ENCODE measurements around the gene MFNG. TPM values are rescaled to one million over a fixed set of nuclear protein-coding genes. Genes with fewer than 3 reads are reported as not detected.

MFNG gene
- total and polyA plus RNA-seq, 2 donors (not counting 1 experiment from before 2014, with no cell fraction given): 0.15 TPM; not detected in 1

DNA sequence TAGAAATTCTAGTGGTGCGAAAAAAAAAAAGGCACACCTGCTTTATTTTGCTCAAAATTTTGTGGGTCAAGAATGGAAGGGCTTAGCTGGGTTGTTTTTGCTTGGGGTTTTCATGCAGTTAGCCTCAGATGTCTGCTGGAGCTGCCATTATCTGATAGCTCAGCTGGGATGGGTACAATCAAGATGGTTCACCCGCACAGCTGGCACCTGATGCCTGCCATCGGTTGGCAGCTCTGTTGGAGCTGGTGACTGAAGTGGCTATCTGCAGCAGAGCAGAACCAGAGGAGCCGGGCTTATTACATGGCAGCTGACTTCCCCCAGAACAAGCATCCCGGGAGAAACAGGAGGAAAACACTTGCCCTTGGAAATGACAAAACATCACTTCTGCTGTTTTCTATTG is 46.8 kb downstream of the MFNG start:
- no peaks in the 10 kb centered on the region for H3K9me3 ChIP-seq (ENCODE audit: control insufficient read depth, insufficient read depth, low read depth, low read length)
- peaks cover 12% of the 10 kb centered on the region for H3K27me3 ChIP-seq (ENCODE audit: control insufficient read depth, insufficient read depth, low read length)
- H4K20me1 ChIP-seq (ENCODE audit: control insufficient read depth, extremely low read depth, insufficient read depth, low read length): no peaks in the 10 kb centered on the region
- TF ChIP-seq, protein P1, sequence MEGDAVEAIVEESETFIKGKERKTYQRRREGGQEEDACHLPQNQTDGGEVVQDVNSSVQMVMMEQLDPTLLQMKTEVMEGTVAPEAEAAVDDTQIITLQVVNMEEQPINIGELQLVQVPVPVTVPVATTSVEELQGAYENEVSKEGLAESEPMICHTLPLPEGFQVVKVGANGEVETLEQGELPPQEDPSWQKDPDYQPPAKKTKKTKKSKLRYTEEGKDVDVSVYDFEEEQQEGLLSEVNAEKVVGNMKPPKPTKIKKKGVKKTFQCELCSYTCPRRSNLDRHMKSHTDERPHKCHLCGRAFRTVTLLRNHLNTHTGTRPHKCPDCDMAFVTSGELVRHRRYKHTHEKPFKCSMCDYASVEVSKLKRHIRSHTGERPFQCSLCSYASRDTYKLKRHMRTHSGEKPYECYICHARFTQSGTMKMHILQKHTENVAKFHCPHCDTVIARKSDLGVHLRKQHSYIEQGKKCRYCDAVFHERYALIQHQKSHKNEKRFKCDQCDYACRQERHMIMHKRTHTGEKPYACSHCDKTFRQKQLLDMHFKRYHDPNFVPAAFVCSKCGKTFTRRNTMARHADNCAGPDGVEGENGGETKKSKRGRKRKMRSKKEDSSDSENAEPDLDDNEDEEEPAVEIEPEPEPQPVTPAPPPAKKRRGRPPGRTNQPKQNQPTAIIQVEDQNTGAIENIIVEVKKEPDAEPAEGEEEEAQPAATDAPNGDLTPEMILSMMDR (conservative IDR thresholded peaks at IDR 0.05 in 1 of 2, IDR thresholded peaks at IDR 0.05 in 1 of 2; ENCODE audit: low read depth in 1 of 2, low read length in 2 of 2): no peak
- no peak for TF ChIP-seq EZH2 (IDR thresholded peaks at IDR 0.05; ENCODE audit: low read length, missing control alignments)
- no peak overlapping the region for H3K9ac ChIP-seq (ENCODE audit: insufficient read depth, low read length)
- no peak overlapping the region for H3K4me3 ChIP-seq (replicated peaks in 1 of 4; ENCODE audit: control extremely low read depth in 1 of 4, insufficient read depth in 1 of 4, low read depth in 3 of 4, low read length in 4 of 4)
- H3K4me1 ChIP-seq (ENCODE audit: control insufficient read depth, extremely low read depth, insufficient read depth, low read length): no peaks in the 10 kb centered on the region
- H2AFZ ChIP-seq (ENCODE audit: low read length): no peak overlapping the region
- no peaks in the 10 kb centered on the region for H3K36me3 ChIP-seq (ENCODE audit: control insufficient read depth, insufficient read depth, low read length)
- no peak for DNase-seq (ENCODE audit: low read depth in 2 of 2)
- H3K4me2 ChIP-seq (ENCODE audit: extremely low read depth, insufficient read depth, low read length): no peak overlapping the region
- no peaks in the 10 kb centered on the region for H3K79me2 ChIP-seq (ENCODE audit: control insufficient read depth, insufficient read depth, low read length)
- no peak overlapping the region for H3K27ac ChIP-seq (ENCODE audit: insufficient read depth, low read length)

DNA sequence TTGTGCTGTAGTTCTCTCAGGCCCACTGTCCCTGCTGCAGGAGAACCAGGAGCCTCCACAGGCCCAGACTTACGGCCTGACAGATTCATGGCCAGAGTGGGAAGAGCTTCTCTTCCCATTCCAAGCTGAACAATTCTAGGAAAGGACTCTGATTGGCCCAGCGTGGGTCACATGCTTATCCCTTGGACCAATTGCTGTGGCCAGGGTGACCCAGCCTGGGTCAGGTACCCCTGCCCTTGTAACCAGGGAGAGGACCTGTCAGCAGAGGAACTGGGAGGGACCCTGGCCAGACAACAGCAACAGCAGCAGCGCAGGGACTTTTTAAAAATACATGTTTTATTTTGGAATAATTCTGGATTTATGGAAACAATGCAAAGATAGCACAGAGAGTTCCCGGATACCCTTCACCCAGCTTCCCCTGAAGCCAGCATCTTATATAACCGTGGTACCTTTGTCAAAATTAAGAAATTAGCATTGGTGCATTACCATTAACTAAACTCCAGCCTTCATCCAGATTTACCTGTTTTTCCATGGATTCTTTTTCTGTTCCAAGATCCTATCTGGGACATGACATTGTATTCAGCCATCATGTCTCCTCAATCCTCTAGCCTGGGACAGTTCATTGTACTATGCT is 50.1 kb downstream of the MFNG start:
- TF ChIP-seq, protein P1 (conservative IDR thresholded peaks at IDR 0.05 in 1 of 2, IDR thresholded peaks at IDR 0.05 in 1 of 2; ENCODE audit: low read depth in 1 of 2, low read length in 2 of 2): no peak
- no peak for TF ChIP-seq EZH2 (IDR thresholded peaks at IDR 0.05; ENCODE audit: low read length, missing control alignments)
- no peak overlapping the region for H3K9ac ChIP-seq (ENCODE audit: insufficient read depth, low read length)
- no peak overlapping the region for H3K4me3 ChIP-seq (replicated peaks in 1 of 4; ENCODE audit: control extremely low read depth in 1 of 4, insufficient read depth in 1 of 4, low read depth in 3 of 4, low read length in 4 of 4)
- H3K9me3 ChIP-seq (ENCODE audit: control insufficient read depth, insufficient read depth, low read depth, low read length): peaks cover 4% of the 10 kb centered on the region
- no peak for DNase-seq (ENCODE audit: low read depth in 2 of 2)
- H4K20me1 ChIP-seq (ENCODE audit: control insufficient read depth, extremely low read depth, insufficient read depth, low read length): no peaks in the 10 kb centered on the region
- H3K27ac ChIP-seq (ENCODE audit: insufficient read depth, low read length): no peak overlapping the region
- H3K79me2 ChIP-seq (ENCODE audit: control insufficient read depth, insufficient read depth, low read length): no peaks in the 10 kb centered on the region
- H3K36me3 ChIP-seq (ENCODE audit: control insufficient read depth, insufficient read depth, low read length): no peaks in the 10 kb centered on the region
- H3K4me1 ChIP-seq (ENCODE audit: control insufficient read depth, extremely low read depth, insufficient read depth, low read length): peaks cover 5% of the 10 kb centered on the region
- no peak overlapping the region for H3K4me2 ChIP-seq (ENCODE audit: extremely low read depth, insufficient read depth, low read length)
- peaks cover 11% of the 10 kb centered on the region for H3K27me3 ChIP-seq (ENCODE audit: control insufficient read depth, insufficient read depth, low read length)
- H2AFZ ChIP-seq (ENCODE audit: low read length): no peak overlapping the region

DNA sequence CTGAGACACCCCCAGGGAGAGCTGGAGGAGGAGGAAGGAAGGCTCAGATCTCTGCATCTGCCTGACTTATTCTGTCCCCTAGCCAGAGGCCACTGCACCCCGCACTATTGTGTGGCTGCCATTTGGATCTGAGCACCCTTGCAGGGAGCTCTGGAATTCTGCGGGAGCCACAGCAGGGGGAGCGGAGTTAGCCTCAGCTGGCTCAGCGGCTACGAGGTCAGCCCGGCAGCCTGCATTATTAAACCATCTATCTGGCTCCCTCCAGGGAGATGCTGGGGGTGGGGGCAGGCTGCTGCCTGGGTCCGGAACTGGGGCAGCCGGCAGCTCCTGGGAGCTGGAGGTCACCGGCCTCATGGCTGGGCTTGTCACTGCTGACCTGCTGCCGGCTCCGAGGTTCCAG is 52.4 kb downstream of the MFNG start:
- Histone ChIP-seq H3K9ac (ENCODE audit: insufficient read depth, low read length) (no peak overlapping the region), H3K36me3 (ENCODE audit: control insufficient read depth, insufficient read depth, low read length) (no peaks in the 10 kb centered on the region), H2AFZ (ENCODE audit: low read length) (no peak overlapping the region), H3K27ac (ENCODE audit: insufficient read depth, low read length) (no peak overlapping the region), H3K27me3 (ENCODE audit: control insufficient read depth, insufficient read depth, low read length) (peaks cover 4% of the 10 kb centered on the region), H3K4me3 (replicated peaks in 1 of 4; ENCODE audit: control extremely low read depth in 1 of 4, insufficient read depth in 1 of 4, low read depth in 3 of 4, low read length in 4 of 4) (no peak overlapping the region), H3K4me1 (ENCODE audit: control insufficient read depth, extremely low read depth, insufficient read depth, low read length) (peaks cover 5% of the 10 kb centered on the region), H3K4me2 (ENCODE audit: extremely low read depth, insufficient read depth, low read length) (no peak overlapping the region), H3K9me3 (ENCODE audit: control insufficient read depth, insufficient read depth, low read depth, low read length) (peaks cover 4% of the 10 kb centered on the region), H4K20me1 (ENCODE audit: control insufficient read depth, extremely low read depth, insufficient read depth, low read length) (no peaks in the 10 kb centered on the region), H3K79me2 (ENCODE audit: control insufficient read depth, insufficient read depth, low read length) (no peaks in the 10 kb centered on the region)
- DNase-seq (ENCODE audit: low read depth in 2 of 2): peak; percentile 11 to 65
- no peak for TF ChIP-seq EZH2 (IDR thresholded peaks at IDR 0.05; ENCODE audit: low read length, missing control alignments)
- TF ChIP-seq, protein P1 (conservative IDR thresholded peaks at IDR 0.05 in 1 of 2, IDR thresholded peaks at IDR 0.05 in 1 of 2; ENCODE audit: low read depth in 1 of 2, low read length in 2 of 2): no peak
